Esophagus squamous epithelium (tissue), 4 donors: ENCODE results near the gene LCOR.

Source experiments
- POLR2A ChIP-seq, 4 donors: fragments of 450-650 bp; IDR thresholded peaks; one replicate each; pipeline ENCODE4 v1.6.1; 2017; ENCODE audit warnings: antibody characterized with exemption in 4 of 4, mild to moderate bottlenecking in 4 of 4, moderate library complexity in 3 of 4
- TF ChIP-seq, protein P1 (sequence below), 6 experiments: fragments of 450-650 bp in 4 of 6; fragments of 200-600 bp in 2 of 6; sonication (generic) in 2 of 6; IDR thresholded peaks; one replicate each; pipeline ENCODE4 v1.5.1; 2016 to 2019; ENCODE audit warnings: antibody characterized with exemption in 6 of 6, mild to moderate bottlenecking in 4 of 6, moderate library complexity in 4 of 6

DNA sequence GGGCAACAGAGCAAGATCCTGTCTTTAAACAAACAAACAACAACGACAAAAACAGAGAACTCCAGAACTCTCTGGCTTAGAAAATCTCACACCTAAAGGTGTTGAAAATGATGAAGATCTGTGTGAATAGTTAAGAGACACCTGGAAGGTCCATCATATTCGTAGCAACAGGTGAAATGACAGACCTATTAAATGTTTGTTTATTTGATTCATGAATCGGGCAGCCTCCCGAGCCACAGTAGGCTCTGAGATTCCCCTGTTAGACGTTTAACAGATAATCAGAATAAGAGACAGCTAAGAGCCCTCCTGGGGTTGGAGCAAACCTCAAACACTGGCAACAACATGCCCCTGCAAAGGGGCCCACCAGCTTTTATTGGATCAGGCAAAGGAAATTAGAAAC, 103.7 kb downstream of the LCOR start:
- TF ChIP-seq, protein P1, sequence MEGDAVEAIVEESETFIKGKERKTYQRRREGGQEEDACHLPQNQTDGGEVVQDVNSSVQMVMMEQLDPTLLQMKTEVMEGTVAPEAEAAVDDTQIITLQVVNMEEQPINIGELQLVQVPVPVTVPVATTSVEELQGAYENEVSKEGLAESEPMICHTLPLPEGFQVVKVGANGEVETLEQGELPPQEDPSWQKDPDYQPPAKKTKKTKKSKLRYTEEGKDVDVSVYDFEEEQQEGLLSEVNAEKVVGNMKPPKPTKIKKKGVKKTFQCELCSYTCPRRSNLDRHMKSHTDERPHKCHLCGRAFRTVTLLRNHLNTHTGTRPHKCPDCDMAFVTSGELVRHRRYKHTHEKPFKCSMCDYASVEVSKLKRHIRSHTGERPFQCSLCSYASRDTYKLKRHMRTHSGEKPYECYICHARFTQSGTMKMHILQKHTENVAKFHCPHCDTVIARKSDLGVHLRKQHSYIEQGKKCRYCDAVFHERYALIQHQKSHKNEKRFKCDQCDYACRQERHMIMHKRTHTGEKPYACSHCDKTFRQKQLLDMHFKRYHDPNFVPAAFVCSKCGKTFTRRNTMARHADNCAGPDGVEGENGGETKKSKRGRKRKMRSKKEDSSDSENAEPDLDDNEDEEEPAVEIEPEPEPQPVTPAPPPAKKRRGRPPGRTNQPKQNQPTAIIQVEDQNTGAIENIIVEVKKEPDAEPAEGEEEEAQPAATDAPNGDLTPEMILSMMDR (IDR thresholded peaks at IDR 0.05) = no peak
- TF ChIP-seq POLR2A (IDR thresholded peaks at IDR 0.05) = no peak
